ENCODE measurements around the gene CCSAP. TPM values are rescaled to one million over a fixed set of nuclear protein-coding genes. Genes with fewer than 3 reads are reported as not detected.
"Not testable (repeated sequence)": the region's sequence is repeated elsewhere in the genome, so short reads cannot be mapped to it uniquely, and the experiment has no call there.

Gene CCSAP, protein sequence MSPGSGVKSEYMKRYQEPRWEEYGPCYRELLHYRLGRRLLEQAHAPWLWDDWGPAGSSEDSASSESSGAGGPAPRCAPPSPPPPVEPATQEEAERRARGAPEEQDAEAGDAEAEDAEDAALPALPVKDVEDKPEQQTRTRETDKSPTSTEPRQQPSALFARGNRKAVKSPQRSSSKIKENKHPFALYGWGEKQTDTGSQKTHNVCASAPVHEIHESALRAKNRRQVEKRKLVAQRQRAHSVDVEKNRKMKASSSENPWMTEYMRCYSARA
- 17.5 and 19.2 TPM in 2 replicates for polyA plus RNA-seq (2014; cell fraction: cytosol; rRNA removed)
- polyA plus RNA-seq (2014; cell fraction: nucleus; rRNA removed): 12.8 and 14.9 TPM in 2 replicates

DNA sequence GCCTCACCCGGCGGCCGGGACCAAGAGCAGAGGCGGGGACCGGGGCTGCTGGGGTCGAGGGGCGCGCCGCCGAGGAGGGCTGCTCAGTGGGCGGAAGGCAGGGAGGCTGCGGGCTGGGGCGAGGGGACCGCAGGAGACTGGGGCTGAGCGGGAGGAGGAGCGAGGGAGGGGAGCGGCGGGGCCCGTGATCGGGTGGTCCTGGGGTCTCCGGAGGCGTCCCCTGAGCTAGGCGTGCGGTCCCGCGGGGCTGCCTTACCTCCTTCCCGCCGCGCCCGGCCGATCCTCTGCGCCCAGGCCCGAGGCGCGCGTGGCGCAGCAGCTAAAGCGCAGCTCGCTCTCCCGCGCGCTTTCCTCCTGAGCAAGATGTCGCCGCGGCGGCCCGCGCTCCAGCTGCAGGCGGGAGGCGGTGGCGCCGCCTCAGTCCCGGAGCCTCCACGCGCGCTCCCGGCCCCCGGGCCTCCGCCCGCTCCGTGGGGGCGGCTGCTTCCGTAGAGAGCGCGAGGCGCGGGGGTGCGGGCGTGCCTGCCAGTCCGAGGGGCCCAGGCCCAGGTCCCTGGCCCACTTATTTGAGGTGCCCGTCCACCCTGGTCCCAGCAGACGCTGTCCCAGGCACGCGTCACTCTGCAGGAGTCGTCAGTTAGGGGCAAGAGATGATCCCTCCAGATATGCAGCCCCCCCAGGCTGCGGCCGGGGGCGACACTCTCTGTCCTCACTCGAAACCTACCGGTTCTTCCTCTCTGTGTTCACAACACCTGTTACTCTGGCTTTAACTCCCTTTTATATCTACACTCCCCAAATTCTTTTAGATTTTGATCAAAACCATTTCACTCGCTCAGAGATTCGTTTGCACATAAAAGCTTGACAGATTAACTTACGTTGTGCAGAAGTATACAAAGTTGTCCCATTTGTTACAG is at the start of gene CCSAP:
CCSAP (minus strand) TSS at position 392 of the 914 bp plus-strand sequence. CDS start 582 bp downstream, outside the sequence.
- peak; percentile 53 for DNase-seq (ENCODE audit: low spot score)

DNA sequence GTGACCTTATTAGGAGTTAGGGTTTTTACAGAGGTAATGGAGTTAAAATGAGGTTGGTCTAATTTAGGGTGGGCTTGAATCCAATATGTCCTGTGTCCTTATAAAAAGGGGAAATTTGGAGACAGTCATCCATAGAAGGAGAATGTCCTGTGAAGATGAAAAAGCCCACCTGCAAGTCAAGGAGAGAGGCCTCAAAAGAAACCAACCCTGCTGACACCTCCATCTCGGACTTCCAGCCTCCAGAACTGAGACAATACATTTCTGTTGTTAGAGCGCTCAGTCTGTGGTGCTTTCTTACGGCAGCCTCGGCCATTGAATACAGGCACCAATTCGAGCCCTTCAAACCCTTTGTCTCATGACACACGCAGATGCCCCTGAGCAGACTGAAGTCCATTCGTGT is 47.3 kb upstream of the CCSAP start:
- no peak for DNase-seq (ENCODE audit: low spot score)

DNA sequence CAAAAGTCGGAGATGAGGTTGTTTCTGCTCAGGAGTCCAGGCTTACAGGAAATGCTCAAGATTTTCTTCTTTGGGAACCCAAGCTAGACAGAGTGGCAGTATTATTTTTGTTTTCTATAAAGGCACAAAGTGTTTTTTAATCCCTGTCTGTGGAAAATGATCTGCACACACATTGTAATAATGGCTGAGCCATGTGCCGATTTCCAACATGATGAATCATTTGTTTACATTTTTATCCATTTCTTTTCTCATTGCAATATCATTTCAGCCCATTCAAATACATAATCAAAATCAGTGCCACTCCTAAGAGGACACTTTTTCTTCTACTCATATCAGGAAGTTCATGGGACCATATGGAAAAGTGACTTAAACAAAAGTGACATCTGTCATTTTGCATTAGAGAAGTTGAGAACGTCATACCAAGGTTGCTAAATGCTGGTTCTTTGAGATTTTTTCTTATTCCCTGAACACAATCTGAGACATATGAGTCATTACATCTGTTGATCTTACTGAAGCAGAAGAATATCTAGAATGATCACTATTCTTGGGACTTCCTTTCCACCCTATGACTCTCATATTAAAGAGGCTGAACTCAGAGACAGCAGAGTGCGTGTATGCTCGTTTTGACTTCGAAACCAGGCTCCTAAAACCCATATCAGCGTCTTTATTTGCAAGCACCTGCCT is 46.2 kb upstream of the CCSAP start:
- no peak for DNase-seq (ENCODE audit: low spot score)

DNA sequence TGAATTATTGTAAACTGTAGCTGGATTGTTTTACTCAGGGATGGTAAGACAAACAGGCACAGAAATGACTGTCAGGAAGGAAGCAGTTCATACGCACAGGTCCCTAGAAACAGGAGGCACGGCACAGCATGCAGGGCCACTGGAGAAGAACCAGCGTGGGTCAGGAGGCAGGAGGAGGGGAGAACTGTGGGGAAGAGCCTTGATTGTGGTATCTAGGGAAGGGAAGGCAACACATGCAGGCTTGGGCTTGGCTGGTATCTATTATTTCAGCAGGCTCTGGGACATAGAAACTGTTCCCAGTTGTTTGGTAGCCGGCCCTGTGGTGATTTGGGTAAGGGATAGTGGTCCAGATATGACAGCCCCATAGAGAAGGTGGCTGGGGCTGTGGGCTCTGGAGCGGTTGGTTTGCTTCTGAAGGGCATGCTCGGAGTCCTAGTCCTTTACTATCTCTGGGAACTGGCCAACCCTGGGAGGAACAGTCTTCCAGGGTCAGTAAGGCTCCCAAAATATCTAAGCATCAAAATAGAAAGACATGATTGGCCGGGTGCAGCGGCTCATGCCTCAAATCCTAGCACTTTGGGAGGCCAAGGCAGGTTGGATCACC is 43.1 kb upstream of the CCSAP start:
- no peak for DNase-seq (ENCODE audit: low spot score)

DNA sequence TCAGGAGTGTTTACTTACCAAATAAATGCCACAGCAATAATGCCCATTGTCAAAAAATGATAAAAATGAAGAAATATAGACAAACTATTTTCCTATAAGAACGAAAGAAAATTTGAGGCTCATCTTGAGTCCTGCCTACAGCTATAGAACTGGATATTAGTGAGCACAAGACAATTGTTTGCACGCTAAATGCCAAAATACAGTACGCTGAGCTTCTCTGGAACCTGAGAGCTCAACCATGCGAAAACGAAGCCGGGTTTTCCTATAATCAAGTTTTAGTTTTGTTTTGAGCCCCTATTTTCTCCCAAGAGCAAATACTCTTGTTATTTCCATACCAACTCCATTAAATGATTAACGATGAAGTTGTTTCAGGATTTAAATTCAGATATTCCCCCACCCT is 42.0 kb upstream of the CCSAP start:
- DNase-seq (ENCODE audit: low spot score): no peak

DNA sequence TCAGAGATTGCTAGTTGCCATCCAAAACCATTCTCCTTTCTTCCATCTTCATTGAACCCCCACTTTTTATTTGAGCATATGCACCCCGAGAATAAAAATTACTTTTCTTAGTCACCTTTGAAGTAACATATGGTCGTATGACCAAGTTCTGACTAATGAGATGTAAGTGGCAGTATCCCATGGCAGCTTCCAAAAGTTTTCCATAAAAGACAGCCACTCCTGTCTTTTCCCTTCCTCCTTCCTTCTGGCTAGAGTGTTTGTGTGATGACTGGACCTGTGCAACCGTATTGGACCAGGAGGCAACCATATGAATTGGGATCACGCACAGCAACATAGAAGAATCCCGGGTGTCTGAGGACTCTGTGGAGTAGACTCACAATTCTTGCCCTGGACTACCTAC is 41.1 kb upstream of the CCSAP start:
- no peak for DNase-seq (ENCODE audit: low spot score)

DNA sequence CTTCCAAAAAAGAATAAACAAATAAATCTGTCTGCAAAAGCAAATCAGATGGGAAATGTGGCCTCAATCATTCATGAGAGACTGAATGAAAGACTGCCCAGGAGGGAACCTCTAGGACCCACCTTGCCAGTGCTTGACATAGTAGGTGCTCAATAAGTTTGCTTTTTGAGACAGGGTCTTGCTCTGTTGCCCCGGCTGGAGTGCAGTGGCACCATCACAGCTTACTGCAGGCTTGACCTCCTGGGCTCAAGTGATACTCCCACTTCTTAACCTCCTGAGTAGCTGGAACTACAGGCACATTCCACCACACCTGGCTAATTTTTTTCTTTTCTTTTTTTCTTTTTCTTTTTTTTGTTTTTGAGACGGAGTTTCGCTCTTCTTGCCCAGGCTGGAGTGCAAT is 40.3 kb upstream of the CCSAP start:
- DNase-seq (ENCODE audit: low spot score): no peak

DNA sequence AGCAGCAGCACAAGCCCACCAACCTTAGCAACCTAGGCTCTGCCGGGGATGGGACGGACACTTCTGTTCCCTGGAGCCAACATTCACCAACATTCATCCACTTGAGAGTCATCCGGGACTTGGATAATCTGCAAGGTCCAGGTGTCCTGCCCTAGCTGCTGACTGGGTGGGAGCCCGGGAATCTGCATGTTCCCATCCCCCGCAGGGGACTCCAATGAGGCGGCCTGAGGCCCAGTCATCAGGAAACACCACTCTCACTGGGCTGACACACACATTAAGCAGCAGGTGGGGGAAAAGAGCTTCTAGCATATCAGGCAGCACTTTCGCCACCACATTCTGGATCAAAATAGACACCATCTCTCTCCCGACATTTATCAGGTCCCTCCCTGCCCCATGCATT is 38.4 kb upstream of the CCSAP start:
- DNase-seq (ENCODE audit: low spot score): peak; percentile 68

DNA sequence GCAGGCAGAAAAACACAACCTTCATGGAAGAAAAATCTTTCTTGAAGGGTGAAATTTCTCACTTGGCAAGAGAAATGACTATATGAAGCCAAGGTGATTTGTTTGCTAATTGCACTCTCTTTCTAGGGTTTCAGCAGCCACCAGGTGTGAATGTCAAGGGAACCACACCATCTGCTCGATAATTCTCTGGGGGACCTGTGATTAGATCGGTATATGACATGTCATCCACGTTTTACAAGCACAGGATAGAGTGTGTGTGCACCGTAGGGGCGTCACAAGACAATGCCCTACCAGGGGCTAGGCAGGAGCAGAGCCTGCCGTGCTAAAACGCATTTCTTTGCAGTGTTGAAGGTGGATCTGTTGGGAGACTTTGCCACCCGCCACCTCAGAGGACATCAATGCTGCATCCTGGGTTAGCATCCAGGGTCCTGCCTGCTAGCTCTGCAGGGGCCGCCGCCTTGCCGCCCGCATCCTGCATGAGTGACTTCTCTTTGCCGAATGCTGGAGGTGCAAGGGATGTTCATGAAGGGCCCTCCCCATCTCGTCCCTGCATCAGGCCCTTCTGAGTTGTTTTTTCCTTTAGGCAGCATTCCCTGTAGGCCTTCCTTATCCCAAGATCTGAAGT is 37.8 kb upstream of the CCSAP start:
- DNase-seq (ENCODE audit: low spot score): peak; percentile 11

DNA sequence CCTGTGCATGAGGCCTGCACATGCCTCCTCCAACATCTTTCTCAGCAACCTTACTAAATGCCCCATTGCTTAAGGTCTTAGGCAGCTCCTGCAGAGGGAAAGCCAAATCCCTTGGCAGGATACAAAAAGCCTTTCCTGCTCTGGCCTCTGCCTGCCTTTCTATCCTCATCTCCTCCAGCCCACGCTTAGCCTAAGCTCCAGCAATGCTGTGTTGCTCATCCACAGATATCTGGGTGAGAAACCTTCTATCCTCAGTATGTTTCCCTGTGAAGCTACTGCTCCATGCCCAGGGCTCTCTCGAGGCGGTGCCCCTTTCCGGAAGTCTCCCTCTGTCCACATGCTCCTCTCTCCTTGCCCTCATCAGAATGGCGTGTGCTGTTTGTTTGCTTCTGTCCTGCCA is 37.0 kb upstream of the CCSAP start:
- no peak for DNase-seq (ENCODE audit: low spot score)

DNA sequence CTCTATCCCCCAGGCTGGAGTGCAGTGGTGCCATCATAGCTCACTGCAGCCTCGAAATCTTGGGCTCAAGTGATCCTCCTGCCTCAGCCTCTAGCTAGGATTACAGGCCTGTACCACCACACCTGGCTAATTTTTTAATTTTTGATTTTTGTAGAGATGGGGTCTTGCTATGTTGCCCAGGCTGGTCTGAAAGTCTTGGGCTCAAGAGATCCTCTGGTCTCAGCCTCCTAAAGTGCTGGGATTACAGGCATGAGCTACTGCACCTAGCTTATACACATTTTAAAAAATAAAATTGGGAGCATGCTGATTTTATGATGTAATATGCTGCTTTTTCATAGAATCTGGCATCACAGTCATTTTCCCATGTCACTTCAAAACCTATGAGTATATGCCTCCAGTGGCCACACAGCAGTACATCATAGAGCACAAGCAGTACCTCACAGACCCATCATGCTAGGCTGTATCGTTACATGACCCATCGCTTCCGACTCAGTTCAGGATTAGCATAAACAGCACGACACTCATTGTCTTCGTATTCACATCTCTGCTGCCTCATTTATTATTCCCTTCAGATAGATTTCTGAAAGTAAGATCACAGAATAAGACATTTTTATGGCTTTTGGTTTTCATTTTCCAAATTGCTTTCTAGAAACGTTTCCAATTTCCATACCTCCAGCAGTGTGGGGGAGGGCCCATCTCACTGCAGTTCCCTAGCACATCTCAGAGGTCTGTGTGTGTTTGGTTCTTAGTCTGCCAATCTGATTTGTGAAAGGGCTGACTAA is 35.9 kb upstream of the CCSAP start:
- DNase-seq (ENCODE audit: low spot score): no peak

DNA sequence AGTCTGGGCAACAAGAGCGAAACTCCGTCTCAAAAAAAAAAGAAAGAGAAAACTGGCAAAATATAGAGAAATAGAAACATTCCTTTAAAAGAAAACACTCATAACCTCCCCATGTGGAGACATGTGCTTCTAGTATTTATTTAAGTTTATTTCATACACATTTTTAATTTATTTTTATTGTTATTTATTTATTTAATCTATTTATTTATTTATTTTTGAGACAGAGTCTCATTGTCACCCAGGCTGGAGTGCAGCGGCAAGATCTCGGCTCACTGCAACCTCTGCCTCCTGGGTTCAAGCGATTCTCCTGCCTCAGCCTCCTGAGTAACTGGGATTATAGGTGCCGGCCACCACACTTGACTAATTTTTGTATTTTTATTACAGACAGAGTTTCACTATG is 35.2 kb upstream of the CCSAP start:
- DNase-seq (ENCODE audit: low spot score): not testable (repeated sequence)

DNA sequence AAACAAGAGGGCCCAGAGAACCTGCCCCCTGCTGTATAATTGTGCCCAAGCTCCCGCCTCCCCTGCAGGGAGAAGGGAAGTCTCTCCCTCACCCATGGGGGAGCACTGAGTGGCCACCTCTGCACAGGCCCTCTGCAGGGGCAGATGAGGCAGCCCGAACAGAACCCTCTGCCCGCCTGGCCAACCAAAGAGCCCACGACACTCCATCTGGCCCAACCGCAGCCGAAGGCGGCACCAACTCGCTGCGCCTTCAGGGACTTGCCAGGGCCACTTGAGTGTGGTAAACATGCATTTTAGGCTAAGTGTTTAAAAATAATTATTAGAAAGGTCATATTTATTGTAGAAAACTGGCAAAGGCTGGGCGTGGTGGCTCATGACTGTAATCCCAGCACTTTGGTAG is 34.6 kb upstream of the CCSAP start:
- no peak for DNase-seq (ENCODE audit: low spot score)

DNA sequence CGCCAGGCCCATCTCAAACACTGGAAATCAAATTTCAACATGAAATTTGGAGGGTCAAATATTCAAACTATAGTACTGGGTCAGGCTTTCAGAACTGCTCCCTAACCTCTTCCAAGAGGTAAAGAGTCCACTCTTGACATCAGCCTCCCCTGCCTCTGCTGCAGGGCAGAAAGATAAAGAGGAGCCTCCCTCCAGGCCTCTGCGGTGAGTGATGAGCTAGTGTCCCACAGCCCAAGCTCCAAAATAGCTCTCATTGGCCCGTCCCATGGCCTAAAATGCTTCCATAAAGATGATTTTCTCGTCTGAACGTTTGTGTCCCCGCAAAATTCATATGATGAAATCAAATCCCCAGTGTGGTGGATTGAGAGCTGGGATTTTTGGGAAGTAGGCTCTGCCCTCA is 33.7 kb upstream of the CCSAP start:
- no peak for DNase-seq (ENCODE audit: low spot score)

DNA sequence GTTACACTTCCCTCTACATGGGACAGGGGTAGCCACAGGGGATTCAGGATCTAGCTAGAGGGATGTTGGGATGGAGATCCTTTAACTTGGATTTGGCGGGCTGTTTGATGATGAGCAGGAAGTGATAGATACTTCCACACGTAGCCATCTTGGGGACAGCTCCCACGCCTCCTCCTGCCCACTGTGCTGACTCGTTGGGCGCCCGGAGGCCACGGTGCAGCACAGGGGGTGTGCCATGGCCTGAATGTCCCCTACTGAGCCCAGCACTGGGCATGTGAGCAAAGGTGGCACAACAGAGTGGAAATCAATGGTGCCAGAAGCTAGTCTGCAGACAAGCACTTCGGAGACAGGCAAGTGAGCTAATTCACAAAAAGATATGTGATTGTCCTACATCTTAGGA is 31.6 kb upstream of the CCSAP start:
- no peak for DNase-seq (ENCODE audit: low spot score)

DNA sequence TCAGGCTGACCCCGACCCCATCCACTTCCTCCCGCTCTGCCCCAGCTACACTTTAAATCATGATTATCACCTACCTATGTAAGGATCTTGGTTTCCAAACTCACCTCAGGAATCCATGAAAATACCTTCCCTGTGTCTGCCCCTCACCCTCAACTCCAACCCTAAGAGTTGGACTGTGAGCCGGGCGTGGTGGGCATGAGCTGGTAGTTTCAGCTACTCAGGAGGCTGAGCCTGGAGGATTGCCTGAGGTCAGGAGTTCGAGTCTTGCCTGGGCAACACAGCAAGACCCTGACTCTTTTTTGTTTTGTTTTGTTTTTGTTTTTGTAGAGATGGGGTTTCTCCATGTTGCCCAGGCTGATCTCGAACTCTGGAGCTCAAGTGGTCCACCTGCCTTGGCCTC is 30.5 kb upstream of the CCSAP start:
- DNase-seq (ENCODE audit: low spot score): no peak

DNA sequence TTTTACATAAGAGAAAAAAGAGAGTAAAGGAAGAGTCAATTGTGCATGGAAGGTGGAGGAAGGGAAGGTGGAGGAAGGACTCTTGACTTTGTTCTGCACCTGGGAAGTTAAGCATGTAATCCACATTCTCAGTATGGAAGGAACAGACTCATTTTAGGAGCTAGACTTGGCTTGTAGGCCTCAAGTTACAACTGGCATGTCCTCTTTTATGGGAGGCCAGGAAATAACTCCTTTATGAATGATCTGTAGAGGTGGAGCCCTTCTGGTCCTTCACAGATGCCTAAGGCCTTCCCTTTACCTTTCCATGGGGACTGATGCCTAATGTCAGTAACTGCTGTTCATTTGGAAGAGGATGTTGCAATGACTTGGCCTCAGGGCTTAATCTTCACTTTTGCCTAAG is 29.4 kb upstream of the CCSAP start:
- DNase-seq (ENCODE audit: low spot score): no peak

DNA sequence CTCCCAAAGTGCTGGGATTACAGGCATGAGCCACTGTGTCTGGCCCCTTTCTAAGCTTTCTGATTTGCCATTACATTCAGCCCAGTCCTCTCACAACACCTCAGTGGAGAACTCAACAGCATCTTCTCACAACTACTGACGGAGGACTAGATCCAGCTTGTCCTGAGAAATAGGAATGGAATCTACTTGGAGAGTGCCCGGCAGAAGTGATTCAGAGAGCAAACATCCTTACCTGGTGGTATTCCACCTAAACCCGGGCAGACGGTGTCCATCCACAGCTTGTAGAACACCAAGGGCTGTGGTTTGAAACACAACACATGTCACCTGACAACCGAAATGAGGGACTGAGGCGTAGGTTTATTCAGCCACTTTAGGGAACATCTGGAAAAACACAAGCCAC is 28.8 kb upstream of the CCSAP start:
- DNase-seq (ENCODE audit: low spot score): no peak

DNA sequence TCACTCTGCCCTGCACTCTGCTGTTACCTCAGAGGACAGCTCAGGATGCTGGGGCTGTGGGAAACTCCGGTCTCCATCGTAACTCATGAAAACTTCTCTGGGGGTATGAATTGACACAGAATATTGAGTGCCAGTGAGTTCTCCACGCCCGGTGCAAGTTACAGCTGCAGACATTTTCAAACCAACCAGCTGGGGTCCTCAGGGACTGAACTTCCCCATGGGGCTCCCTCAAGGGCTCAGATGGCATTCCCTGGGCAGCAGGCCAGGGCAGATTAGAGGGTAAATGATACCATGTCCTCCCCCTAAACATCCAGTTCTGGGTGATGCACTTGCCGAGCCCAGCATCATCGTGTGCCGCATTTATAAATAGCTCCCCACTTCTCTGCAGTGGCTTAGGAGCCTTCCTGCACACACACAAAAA is 27.8 kb upstream of the CCSAP start:
- no peak for DNase-seq (ENCODE audit: low spot score)

DNA sequence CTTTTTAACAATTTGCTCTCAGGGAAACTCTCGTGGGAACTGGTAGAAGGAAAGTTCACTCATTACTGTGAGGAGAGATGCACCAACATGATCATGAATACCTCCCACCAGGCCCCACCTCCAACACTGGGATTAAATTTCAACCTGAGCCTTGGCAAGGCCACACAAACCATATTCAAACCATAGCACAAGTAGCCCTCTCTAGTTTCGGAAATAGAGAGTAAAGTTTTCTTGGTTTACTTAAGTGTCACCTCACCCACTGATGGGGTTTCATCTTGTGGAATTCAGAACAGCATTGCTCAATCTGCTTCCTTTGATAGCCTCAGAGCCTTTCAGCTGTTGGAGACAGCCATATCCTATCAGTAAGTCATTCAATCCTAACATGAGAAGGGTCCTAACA is 25.5 kb upstream of the CCSAP start:
- no peak for DNase-seq (ENCODE audit: low spot score)

DNA sequence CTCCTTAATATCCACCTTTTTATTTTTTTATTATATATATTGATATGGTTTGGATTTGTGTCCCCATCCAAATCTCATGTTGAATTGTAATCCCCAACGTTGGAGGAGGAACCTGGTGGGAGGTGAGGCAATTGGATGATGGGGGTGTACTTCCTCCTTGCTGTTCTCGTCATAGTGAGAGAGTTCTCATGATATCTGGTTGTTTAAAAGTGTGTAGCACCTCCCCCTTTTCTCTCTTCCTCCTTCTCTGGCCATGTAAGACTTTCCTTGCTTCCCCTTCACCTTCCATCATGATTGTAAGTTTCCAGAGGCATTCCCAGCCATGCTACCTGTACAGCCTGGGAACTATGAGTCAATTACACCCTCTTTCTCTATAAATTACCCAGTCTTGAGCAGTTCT is 22.7 kb upstream of the CCSAP start:
- DNase-seq (ENCODE audit: low spot score): no peak
